ENCODE results near the gene KCNG2. TPM values are rescaled to one million over a fixed set of nuclear protein-coding genes. Genes with fewer than 3 reads are reported as not detected.

Gene KCNG2
- total RNA-seq, 1 experiment from 2014 or later = not detected

- TF ChIP-seq, protein P1, sequence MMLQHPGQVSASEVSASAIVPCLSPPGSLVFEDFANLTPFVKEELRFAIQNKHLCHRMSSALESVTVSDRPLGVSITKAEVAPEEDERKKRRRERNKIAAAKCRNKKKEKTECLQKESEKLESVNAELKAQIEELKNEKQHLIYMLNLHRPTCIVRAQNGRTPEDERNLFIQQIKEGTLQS (IDR thresholded peaks at IDR 0.05) = no peak
- TF ChIP-seq CBX3 (IDR thresholded peaks at IDR 0.05; ENCODE audit: low read depth) (no peak), EZH2 (IDR thresholded peaks at IDR 0.05) (no peak), ZBTB33 (IDR thresholded peaks at IDR 0.05; ENCODE audit: extremely low read depth, insufficient replicate concordance, low read length) (no peak), REST (IDR thresholded peaks at IDR 0.05; ENCODE audit: low read depth) (no peak), MAX (IDR thresholded peaks at IDR 0.05) (no peak), SIN3A (IDR thresholded peaks at IDR 0.05; ENCODE audit: low read depth) (no peak), RAD21 (IDR thresholded peaks at IDR 0.05; ENCODE audit: low read depth) (no peak), SRF (IDR thresholded peaks at IDR 0.05; ENCODE audit: low read depth) (no peak), ELF1 (IDR thresholded peaks at IDR 0.05; ENCODE audit: borderline replicate concordance, low read depth) (no peak), ZFX (IDR thresholded peaks at IDR 0.05) (no peak), EZH2phosphoT487 (IDR thresholded peaks at IDR 0.05; ENCODE audit: borderline replicate concordance) (no peak), JUND (IDR thresholded peaks at IDR 0.05) (no peak), POLR2A (IDR thresholded peaks at IDR 0.05; ENCODE audit: borderline replicate concordance, extremely low read depth, insufficient read depth, insufficient read length) (no peak), CEBPB (IDR thresholded peaks at IDR 0.05; ENCODE audit: low read depth) (no peak), FOSL1 (IDR thresholded peaks at IDR 0.05; ENCODE audit: low read depth) (no peak), CTCF (IDR thresholded peaks at IDR 0.05 in 2 of 3, conservative IDR thresholded peaks at IDR 0.05 in 1 of 3; ENCODE audit: borderline replicate concordance in 1 of 3, insufficient read depth in 1 of 3, low read depth in 2 of 3, low read length in 2 of 3) (no peak), YY1 (IDR thresholded peaks at IDR 0.05; ENCODE audit: extremely low read depth, insufficient replicate concordance, low read depth, low read length) (no peak), POLR2AphosphoS5 (IDR thresholded peaks at IDR 0.05; ENCODE audit: low read depth, low read length) (no peak), SP1 (IDR thresholded peaks at IDR 0.05; ENCODE audit: low read depth) (no peak)
- no peak overlapping the region for H3K4me3 ChIP-seq (replicated peaks in 1 of 2; ENCODE audit: low read depth in 1 of 2, low read length in 2 of 2)
- H3K4me1 ChIP-seq (ENCODE audit: control insufficient read depth in 1 of 2, insufficient read depth in 2 of 2, low read length in 2 of 2) = no peaks in the 10 kb centered on the region
- CTCF ChIA-PET = no interaction called here
- H4K20me1 ChIP-seq (ENCODE audit: insufficient read depth) = no peaks in the 10 kb centered on the region
- H3K4me2 ChIP-seq (ENCODE audit: low read length) = no peak overlapping the region
- no peaks in the 10 kb centered on the region for H3K36me3 ChIP-seq (ENCODE audit: control insufficient read depth in 1 of 2, insufficient read depth in 2 of 2, low read length in 2 of 2)
- RAD21 ChIA-PET (ENCODE audit: low non-redundant PET in 1 of 2, low total read pairs in 2 of 2, uncharacterized antibody in 2 of 2, unreplicated experiment in 2 of 2) = no interaction called here
- POLR2A ChIA-PET = no interaction called here
- ATAC-seq (no peak), DNase-seq (ENCODE audit: low read depth, low spot score) (no peak)
- H3K27ac ChIP-seq (ENCODE audit: low read depth, low read length) = no peak overlapping the region
- no peaks in the 10 kb centered on the region for H3K9me3 ChIP-seq (ENCODE audit: control insufficient read depth in 1 of 2, insufficient read depth in 1 of 2, low read depth in 1 of 2, low read length in 2 of 2)
- no peak overlapping the region for H2AFZ ChIP-seq (ENCODE audit: low read depth, low read length, poor library complexity, severe bottlenecking)
- BruUV-seq (replicated peaks) = no TSS peak
- no peaks in the 10 kb centered on the region for H3K27me3 ChIP-seq (ENCODE audit: insufficient read depth, low read length)
- no peaks in the 10 kb centered on the region for H3K79me2 ChIP-seq (ENCODE audit: insufficient read depth, low read length)
- intact Hi-C loops (cut with micrococcal nuclease) = no loop called here
- H3K9me2 ChIP-seq (ENCODE audit: insufficient read depth) = no peaks in the 10 kb centered on the region
- H3K9ac ChIP-seq (ENCODE audit: low read length) = no peak overlapping the region
These were observed 2.8 kb downstream of the KCNG2 start for GRCh38 chr18:79800371-79801180.

Data from HCT116 (cell line).